ENCODE measurements around the gene FKBP2.

DNA sequence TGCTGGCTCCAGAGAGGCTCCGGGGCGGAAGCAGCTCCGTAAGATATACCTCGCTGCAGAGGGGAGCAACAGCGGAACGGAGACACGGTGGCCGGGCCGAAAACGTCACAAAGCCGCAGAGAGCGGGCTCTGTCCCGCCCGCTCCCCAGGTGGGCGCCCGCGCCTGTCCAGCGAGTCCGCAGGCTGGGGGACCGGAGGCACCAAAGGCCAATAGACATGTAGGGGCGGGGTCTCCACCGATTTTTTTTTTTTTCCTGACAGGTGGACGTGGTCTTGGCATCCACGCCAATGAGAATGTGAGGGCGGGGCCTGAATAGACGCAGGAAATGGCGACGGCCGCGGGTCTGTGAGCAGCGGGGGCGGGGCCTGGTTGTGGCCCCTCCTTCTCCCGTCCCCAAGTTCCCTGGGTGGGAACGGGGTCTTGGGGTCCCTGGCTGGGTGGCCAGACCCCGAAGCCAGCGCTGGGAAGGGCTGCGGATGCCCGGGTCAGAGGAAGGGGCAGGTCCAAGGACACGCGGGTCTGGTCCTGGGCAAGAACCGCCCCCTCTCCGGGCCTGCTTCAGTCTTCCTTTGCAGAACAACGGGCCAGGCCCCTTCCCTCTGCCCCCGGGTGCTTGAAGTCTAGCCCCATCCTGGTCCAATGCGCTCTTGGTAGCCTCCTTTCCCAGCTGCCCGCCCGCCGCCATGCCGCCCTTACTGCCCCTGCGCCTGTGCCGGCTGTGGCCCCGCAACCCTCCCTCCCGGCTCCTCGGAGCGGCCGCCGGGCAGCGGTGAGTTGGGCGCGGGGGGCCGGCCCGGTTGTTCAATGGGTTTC is 10.5 kb upstream of the FKBP2 start, which contains the start of gene DNAJC4:
- no peak for TF ChIP-seq RXRA (CRISPR knock-in tag; IDR thresholded peaks at IDR 0.05)
- TF ChIP-seq PITX1 (CRISPR knock-in tag; IDR thresholded peaks at IDR 0.05), result no peak; the same call in 1 of the 2 replicates
- TF ChIP-seq ZNF724P (CRISPR knock-in tag; IDR thresholded peaks at IDR 0.05; ENCODE audit: borderline replicate concordance), result no peak
- TF ChIP-seq POLR2G (IDR thresholded peaks at IDR 0.05; ENCODE audit: low read depth, low read length), result peak; percentile 78
- no peak; the same call in 1 of the 2 replicates for TF ChIP-seq ZFP37 (CRISPR knock-in tag; IDR thresholded peaks at IDR 0.05; ENCODE audit: borderline replicate concordance)
- TF ChIP-seq TCF7L2 (IDR thresholded peaks at IDR 0.05; ENCODE audit: low read depth, low read length), result no peak
- TF ChIP-seq CTCF (CRISPR knock-in tag; IDR thresholded peaks at IDR 0.05), result no peak; the same call in 1 of the 2 replicates
- no peak for TF ChIP-seq EZH2 (conservative IDR thresholded peaks at IDR 0.05; ENCODE audit: low read depth, low read length)

All from HepG2 (cell line).